ENCODE measurements around the gene MBP. TPM values are rescaled to one million over a fixed set of nuclear protein-coding genes. Genes with fewer than 3 reads are reported as not detected.

MBP gene
- total RNA-seq, 1 donor from 2014 or later: 9.7 TPM

DNA sequence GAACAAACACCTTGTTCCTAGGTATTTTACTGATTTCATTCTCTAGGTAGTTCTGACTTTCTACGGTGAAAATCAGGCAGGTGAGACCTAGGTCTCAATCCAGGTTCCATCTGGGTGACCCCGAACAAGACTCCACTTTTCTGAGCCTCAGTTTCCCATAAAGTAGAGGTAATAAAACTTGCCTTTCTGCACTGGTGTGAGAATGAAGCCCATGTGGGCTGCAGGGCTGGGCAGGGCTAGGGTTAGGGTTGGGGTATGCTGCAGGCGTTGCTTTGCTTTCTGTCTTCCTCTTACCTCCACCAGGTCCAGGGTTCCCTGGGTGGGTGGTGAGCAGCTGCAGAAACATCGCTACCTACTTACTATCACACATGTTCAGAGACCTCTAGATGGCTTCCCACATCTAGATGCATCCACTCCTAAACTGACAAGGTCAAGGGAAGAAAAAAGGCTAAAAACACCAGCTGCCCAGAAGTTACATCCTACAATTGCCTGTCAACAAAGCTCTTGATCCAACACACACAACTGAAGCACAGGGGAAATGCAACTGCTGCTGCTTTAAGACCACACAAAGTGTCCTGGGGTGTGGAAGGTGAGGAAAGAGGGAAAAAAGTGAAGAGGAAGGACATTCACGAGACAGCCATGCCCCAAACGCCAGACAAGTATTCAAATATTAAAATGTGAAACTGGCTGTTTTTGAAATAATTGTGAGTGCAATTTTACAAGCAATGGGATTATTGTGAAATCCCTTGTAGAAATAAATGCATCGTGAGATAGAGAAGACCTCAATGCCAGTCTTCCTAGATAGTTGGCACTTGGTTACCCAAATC is 23.5 kb downstream of the MBP start:
- TF ChIP-seq, protein P1, sequence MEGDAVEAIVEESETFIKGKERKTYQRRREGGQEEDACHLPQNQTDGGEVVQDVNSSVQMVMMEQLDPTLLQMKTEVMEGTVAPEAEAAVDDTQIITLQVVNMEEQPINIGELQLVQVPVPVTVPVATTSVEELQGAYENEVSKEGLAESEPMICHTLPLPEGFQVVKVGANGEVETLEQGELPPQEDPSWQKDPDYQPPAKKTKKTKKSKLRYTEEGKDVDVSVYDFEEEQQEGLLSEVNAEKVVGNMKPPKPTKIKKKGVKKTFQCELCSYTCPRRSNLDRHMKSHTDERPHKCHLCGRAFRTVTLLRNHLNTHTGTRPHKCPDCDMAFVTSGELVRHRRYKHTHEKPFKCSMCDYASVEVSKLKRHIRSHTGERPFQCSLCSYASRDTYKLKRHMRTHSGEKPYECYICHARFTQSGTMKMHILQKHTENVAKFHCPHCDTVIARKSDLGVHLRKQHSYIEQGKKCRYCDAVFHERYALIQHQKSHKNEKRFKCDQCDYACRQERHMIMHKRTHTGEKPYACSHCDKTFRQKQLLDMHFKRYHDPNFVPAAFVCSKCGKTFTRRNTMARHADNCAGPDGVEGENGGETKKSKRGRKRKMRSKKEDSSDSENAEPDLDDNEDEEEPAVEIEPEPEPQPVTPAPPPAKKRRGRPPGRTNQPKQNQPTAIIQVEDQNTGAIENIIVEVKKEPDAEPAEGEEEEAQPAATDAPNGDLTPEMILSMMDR (IDR thresholded peaks at IDR 0.05; ENCODE audit: unreplicated experiment): no peak
- H3K36me3 Mint-ChIP-seq (ENCODE audit: low read depth, unreplicated experiment): peaks cover 3% of the 10 kb centered on the region
- H3K27me3 Mint-ChIP-seq (ENCODE audit: unreplicated experiment): peaks cover 10% of the 10 kb centered on the region
- H3K4me1 Mint-ChIP-seq (ENCODE audit: unreplicated experiment): peaks cover 61% of the 10 kb centered on the region
- no peaks in the 10 kb centered on the region for H3K9me3 Mint-ChIP-seq (ENCODE audit: unreplicated experiment)
- DNase-seq (ENCODE audit: low spot score): no peak
- H3K4me3 Mint-ChIP-seq (ENCODE audit: unreplicated experiment): no peak overlapping the region
- no peak overlapping the region for H3K27ac Mint-ChIP-seq (ENCODE audit: unreplicated experiment)

DNA sequence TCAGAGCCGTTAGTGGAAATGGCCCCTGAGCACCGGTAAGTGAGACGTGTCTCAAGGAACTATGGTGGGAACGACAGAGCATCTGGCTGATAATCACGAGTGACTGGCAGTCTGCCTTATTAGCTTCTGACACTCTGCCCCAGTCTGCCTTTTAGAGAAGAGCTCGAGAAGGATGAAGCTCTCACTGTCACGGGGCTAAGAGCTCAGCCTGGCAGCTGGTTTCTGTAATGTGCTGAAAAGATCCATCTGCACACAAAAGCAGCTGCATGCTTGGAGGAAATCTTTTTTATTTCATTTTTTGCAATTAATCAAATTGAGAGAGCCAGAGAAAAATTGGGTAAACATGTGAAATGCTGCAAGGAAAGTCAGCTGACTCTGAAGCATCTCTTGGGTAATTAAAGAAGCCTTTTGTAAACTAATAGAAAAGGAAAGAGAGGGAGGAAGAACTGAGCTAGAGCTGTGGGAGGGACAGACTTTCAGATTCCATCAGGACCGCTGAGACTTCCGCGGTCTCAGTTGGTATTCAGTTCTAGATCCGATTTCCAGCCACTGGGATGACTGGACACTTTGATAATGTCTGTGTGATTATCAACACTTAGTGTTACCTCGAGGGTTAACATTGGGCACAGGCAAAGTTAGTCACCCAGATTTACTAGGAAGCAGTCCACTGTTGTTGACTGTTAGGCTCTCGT is 24.4 kb downstream of the MBP start:
- peaks cover 59% of the 10 kb centered on the region for H3K4me1 Mint-ChIP-seq (ENCODE audit: unreplicated experiment)
- no peak for DNase-seq (ENCODE audit: low spot score)
- TF ChIP-seq, protein P1 (IDR thresholded peaks at IDR 0.05; ENCODE audit: unreplicated experiment): no peak
- H3K9me3 Mint-ChIP-seq (ENCODE audit: unreplicated experiment): no peaks in the 10 kb centered on the region
- peaks cover 3% of the 10 kb centered on the region for H3K36me3 Mint-ChIP-seq (ENCODE audit: low read depth, unreplicated experiment)
- no peak overlapping the region for H3K4me3 Mint-ChIP-seq (ENCODE audit: unreplicated experiment)
- H3K27me3 Mint-ChIP-seq (ENCODE audit: unreplicated experiment): peaks cover 10% of the 10 kb centered on the region
- H3K27ac Mint-ChIP-seq (ENCODE audit: unreplicated experiment): no peak overlapping the region

GRCh38 chr18:77107292-77107691 is 25.3 kb downstream of the MBP start:
- H3K9me3 Mint-ChIP-seq (ENCODE audit: unreplicated experiment): no peaks in the 10 kb centered on the region
- H3K36me3 Mint-ChIP-seq (ENCODE audit: low read depth, unreplicated experiment): no peaks in the 10 kb centered on the region
- no peak for DNase-seq (ENCODE audit: low spot score)
- peaks cover 7% of the 10 kb centered on the region for H3K27me3 Mint-ChIP-seq (ENCODE audit: unreplicated experiment)
- peak overlapping the region; percentile 68 for H3K27ac Mint-ChIP-seq (ENCODE audit: unreplicated experiment)
- no peak overlapping the region for H3K4me3 Mint-ChIP-seq (ENCODE audit: unreplicated experiment)
- TF ChIP-seq, protein P1 (IDR thresholded peaks at IDR 0.05; ENCODE audit: unreplicated experiment): no peak
- peaks cover 51% of the 10 kb centered on the region for H3K4me1 Mint-ChIP-seq (ENCODE audit: unreplicated experiment)

- Mint-ChIP-seq H3K36me3 (ENCODE audit: low read depth, unreplicated experiment) (no peaks in the 10 kb centered on the region), H3K4me3 (ENCODE audit: unreplicated experiment) (no peak overlapping the region), H3K27me3 (ENCODE audit: unreplicated experiment) (peaks cover 3% of the 10 kb centered on the region), H3K4me1 (ENCODE audit: unreplicated experiment) (peaks cover 52% of the 10 kb centered on the region), H3K27ac (ENCODE audit: unreplicated experiment) (no peak overlapping the region), H3K9me3 (ENCODE audit: unreplicated experiment) (no peaks in the 10 kb centered on the region)
- DNase-seq (ENCODE audit: low spot score): no peak
- TF ChIP-seq, protein P1 (IDR thresholded peaks at IDR 0.05; ENCODE audit: unreplicated experiment): no peak
These were observed 26.3 kb downstream of the MBP start for GRCh38 chr18:77106331-77106730.

- Mint-ChIP-seq H3K36me3 (ENCODE audit: low read depth, unreplicated experiment) (no peaks in the 10 kb centered on the region), H3K4me3 (ENCODE audit: unreplicated experiment) (peak overlapping the region; percentile 0), H3K27ac (ENCODE audit: unreplicated experiment) (peak overlapping the region; percentile 49), H3K4me1 (ENCODE audit: unreplicated experiment) (peaks cover 54% of the 10 kb centered on the region), H3K27me3 (ENCODE audit: unreplicated experiment) (peaks cover 3% of the 10 kb centered on the region), H3K9me3 (ENCODE audit: unreplicated experiment) (no peaks in the 10 kb centered on the region)
- DNase-seq (ENCODE audit: low spot score): no peak
- TF ChIP-seq, protein P1 (IDR thresholded peaks at IDR 0.05; ENCODE audit: unreplicated experiment): no peak
These were observed 26.9 kb downstream of the MBP start for GRCh38 chr18:77105680-77106079.
